HG02870 (cell line): Measurements from ENCODE around the gene RPL5.
"Not testable (repeated sequence)": the region's sequence is repeated elsewhere in the genome, so short reads cannot be mapped to it uniquely, and the experiment has no call there.

Experiments
- ATAC-seq: cut with Tn5 transposase; IDR thresholded peaks from one replicate; pipeline ENCODE4 v1.9.1; 2021; ENCODE audit warnings: mild to moderate bottlenecking, moderate library complexity; ENCODE audit not compliant: unreplicated experiment

The RPL5 gene

DNA sequence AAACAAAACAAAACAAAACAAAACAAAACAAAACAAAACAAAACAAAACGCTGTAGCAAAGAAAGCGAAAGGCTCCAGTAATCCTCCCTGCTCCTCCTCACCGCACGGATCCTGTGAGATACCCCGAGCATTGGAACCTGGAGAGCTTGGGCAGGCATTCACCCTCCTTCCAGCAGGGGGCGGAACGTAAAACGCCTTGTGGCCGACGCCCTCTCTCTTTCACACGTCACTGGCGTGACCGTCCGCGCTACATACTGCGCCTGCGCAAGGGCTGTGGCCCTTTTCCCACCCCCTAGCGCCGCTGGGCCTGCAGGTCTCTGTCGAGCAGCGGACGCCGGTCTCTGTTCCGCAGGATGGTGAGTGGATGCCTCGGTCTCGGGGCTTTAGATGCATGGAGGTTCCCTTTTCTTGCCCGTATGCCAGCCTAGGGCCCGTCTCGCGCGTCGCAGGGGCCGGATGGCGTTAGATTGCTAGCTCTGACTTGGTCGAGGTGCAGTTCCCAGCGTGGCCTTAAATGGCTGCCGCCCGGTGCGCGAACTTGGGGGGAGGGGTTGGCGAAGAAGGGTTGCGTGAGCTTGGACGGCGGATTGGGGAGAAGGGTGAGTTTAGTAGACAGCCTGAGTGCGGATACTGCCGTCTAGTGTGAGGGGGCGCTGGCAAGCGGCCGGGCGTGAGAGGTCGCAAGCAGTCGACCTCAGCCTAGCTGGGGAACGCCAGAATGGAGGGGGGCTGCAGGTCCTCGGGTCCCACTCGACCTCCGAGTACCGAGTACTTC lies at the start of gene RPL5:
TSS of gene RPL5 (plus strand) at position 279 of the 775 bp plus-strand sequence. CDS start at position 354, 75 bp downstream.
- ATAC-seq, result peak; percentile 87

DNA sequence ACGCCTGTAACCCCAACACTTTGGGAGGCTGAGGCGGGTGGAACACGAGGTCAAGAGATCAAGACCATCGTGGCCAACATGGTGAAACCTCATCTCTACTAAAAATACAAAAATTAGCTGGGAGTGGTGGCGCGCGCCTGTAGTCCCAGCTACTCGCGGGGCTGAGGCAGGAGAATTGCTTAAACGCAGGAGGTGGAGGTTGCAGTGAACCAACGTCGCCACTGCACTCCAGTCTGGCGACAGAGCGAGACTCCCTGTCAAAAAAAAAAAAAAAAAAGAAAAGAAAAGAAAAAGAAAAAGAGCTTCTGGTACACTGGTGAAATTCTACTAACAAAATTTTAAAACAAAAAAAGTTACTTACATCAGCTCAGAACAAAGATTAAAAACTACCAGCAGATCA lies 48.3 kb upstream of the RPL5 start:
- not testable (repeated sequence) for ATAC-seq

DNA sequence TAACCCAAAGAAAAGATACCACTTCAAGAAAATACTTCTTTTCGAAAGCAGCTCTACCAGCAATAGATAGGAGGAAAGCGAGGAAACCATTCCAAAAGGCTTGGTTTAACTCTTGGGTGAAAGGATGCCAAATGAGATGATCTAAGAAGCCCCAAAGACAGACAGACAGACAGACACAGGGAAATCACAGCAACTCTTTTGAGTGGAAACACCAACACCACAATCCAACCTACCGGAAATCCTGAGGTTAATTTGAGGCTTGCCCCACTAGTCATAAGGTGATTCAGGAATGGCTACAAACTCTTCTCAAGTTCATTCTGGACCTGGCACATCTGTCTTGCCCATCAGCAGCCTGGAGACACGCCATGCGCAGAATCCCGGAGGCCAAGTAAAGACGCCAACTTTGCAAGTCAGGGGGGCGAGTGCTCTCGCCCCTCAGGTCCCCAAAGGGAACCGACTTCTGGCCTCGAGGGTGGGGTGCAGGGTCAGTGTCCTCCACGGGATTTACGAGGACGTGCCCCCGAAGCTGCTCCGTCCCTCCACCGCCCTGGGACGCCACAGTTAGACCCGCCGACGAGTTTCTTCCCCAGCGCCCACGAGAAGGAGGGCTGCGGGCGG lies 47.7 kb upstream of the RPL5 start:
- no peak for ATAC-seq

DNA sequence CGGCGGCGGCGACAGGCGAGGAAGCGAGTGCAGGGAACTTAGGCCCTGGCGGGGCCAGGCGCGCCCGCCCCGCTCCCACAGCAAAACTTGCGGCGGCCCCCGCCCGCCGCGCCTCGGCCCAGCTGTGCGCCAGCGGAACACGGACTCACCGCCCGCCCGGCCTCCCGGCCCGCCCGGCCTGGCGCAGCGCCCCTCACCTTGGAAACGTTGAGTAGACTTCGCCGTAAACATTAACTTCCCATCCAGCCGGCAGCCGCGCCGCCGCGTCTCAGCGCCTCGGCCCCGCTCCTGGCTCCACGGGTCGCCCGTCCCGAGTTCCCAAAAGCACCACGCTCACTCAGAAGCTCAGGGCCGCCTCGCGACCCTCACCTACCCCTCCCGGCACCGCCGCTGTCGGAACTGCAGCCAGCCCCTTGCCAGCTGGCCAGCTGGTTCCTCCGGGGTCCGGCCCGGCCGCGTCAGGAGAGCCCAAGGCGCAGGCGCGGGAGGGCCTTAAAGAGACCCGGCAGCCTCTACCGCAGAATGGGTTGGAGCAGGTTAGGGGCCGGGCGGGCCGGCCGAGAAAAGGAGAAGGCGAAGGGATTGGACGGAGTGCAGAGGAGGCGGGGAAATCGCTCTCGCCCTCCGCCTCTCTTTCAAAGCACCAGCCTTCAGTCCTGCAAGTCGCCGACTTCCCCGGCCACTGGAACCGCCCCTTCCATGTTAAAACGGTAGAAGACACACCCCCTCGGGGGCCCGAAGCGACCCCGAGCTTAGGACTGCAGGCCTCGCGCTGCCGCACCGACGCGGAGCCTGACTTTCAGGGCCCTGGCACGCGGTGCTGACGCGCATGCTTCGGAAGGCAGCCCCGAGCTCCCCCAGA lies 47.0 kb upstream of the RPL5 start, which contains the start of gene EVI5:
TSS of gene EVI5 (minus strand) at position 470 of the 862 bp plus-strand sequence. CDS start 48,562 bp downstream, outside the sequence.
- peak; percentile 95 for ATAC-seq

DNA sequence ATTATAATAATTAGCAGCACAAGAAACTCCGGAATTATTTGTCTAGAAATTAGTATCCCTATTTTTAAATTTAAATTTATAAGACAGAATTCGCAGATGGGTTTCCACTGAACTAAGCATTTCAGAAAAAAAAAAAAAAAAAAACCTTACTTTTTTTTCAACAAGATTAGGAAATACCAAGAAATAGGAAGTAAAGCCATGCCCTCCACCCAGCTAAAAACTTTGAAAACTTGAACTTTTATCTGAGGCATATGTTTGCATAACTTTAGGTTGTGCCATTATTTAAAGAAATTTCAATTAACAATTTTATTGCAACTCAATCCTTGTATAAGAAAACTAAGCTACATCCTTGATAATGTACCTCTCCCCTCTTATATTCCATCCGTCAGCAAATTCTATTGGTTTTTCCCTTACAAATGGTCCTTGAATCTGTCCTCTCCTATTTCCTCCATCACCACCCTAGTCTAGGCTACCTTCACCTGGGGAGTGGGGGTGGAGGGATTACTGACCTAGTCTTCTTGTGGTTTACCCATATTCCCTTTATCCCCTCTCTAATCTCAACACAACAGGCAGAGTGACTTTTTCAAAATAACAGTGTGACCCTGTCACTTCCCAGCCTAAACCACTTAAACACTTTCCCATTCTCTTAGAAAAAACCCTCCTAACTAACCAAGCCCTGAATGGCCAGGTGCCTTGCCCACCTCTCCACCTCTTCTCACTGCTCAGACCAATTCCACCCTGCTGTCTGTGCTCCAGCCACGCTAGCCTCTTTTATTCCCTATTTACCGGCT lies 45.5 kb upstream of the RPL5 start:
- no peak for ATAC-seq

DNA sequence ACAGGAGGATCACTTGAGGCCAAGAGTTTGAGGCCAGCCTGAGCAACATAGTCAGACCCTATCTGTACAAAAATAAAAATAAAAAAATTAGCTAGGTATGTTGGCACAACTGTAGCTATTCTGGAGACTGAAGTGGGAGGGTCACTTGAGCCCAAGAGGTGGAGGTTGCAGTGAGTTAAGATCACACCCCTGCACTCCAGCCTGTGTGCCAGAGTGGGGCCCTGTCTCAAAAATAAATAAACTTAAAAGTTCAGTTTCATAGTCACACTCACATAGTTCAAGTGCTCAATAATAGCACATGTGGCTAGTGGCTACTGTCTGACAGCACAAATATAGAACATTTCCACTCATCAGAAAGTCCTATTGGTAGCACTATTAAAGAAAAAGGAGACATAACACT lies 41.8 kb upstream of the RPL5 start:
- ATAC-seq, result no peak

DNA sequence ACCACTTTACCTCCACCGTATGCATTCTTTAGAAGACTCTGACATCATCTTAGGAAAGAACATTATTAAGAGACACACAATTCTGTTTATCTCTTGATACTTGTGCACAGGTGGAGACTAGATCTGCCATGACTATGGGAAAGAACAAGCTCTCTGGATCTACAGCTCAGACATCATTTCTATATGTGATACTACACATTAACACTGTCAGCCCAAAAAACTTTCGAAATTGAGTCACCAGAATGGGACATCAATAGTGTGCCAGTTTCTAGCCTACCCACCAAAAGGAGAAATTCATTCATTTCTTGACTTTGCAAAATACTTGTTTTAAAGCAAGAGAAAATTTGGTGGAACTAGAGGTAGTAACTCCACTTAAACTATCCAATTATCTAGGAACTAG lies 41.0 kb upstream of the RPL5 start:
- no peak for ATAC-seq

DNA sequence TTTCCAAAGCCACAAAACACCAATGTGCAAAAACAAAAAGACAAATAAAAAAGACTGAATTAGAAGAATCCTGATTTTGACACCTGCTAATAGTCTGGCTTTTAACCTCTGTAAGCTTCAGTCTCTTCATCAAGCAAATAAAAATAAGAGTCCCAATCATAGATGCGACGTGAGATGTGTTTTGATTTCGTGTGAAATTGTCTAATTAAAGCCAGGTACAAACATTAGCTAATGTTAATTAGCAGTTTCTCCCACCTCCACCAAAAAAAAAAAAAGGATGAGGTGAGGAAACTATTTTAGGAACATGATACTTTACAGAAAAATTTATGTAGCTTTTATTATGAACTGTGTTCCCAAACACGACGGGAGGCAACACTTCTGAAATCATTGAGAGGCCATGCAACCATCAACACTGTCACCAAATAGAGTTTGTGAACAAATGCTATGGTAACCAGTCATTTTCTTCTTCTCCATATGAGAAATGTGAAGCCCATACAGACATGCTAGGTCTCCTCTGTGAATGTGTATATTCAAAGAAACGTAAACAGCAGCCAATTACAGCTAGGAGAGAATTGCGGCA lies 40.3 kb upstream of the RPL5 start:
- no peak for ATAC-seq

DNA sequence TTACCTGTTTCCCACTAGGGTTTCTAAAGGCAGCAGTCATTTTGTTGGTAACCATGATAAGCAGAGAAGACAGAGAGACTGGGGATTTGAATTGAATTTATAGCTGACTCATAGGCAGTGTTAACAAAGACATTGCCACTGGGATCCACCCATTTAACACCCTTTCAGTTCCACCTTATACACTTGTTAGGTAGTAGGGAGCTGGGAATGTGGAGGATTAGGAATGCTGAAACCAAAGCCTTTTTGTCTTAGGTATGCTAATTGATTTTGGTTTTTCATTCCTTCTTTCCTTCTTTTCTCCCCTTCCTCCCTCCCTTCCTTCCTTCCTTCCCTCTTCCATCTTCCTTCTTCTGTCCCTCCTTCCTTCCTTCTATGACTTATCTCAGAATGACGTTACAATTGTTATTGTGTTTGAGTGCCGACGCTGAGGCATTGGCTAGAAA lies 39.5 kb upstream of the RPL5 start:
- ATAC-seq, result no peak

DNA sequence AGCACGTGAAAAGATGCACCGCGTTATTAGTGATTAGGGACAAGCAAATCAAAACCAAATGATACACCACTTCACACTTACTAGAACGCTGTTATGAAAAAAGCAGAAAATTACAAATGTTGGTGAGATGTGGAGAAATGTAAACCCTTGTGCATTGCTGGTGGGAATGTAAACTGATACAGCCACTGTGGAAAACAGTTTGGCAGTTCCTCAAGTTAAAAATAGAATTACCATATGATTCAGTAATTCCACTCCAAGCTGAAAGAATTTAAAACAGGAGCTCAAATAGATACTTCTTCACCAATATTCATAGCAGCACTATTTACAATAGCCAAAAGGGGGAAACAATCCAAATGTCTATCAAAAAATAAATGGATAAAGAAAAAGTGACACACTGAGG lies 36.7 kb upstream of the RPL5 start:
- no peak for ATAC-seq

DNA sequence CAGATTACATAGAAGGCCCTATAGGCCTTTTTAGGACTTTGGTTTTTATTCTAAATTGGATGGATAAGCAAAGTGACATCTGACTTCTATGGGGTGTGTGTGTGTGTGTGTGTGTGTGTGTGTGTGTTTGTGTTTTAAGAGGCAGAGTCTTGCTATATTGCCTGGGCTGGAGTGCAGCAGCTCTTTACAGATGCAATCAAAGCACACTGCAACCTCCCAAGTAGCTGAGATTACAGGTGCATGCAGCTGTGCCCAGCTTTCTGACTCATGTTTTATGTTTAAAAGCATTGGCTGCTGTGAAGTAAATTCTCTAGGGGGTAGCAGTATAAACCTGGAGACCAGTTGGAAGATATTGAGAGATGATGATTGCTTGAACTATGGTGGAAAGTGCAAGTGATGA lies 34.5 kb upstream of the RPL5 start:
- ATAC-seq, result no peak

DNA sequence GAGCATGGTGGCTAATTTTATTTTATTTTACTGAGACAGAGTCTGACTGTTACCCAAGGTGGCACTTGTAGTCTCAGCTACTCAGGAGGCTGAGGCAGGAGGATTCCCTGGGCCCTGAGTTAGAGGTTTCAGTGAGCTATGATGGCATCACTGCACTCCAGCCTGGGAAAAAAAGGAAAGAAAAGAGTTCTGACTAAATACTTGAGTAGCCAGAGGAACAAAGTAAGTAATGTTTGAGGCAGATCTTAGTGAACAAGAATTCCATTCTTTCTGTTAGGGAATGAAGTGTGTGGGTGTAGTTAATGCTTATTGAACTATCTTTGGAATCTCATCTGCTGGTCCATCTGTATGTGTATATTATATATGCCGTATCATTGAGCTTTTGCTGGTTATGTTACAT lies 33.9 kb upstream of the RPL5 start:
- no peak for ATAC-seq

DNA sequence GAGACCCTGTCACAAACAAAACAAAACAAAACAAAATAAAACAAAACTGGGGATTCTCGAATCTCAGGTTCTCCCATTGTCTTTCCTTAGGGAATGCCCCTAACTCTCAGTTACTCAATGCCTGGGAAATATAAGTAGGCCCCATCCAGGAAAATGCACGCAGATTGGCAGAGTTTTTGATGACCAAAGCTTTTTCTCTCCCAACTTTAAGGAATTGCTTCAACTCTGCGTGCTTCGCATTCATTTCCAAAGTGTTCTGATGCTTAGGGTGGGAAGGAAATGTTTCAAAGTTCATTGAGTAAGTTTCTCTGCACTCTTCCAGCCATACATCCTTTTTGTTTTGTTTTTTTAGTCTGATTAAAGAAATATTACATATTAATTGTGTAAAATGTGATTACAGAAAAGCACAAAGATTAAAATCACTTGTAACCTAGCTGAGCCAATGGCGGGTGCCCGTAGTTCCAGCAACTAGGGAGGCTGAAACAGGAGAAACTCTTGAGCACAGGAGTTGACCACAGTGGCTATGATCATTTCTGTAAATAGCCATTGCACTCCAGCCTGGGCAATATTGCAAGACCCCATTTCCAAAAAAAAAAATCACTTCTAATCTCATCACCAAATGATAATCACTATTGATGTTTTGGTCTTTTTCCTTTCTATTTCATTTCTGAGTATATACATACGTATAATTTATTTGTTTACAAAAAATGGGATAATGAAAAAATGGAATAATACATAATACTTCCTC lies 28.5 kb upstream of the RPL5 start:
- no peak for ATAC-seq

DNA sequence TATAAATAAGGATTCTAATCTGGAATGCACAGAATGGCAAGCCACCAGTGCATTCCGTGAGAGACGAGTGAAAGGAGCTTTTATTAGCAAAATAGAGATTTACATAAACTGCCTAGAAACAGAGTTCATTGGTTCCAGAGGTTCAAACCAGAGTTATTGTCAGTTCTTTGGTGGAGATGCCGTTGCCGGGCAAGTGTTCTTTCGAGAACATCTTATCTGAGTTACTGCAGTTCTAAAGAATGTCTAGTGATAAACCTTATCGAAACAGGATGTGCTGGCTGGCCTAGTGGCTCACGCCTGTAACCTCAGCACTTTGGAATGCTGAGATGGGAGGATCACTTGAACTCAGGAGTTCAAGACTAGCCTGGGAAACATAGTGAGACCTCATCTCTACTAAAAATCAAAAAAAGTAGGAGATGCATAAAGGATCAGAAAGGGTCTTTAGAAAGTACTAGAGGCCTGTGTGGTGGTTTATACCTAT lies 27.1 kb upstream of the RPL5 start:
- no peak for ATAC-seq

DNA sequence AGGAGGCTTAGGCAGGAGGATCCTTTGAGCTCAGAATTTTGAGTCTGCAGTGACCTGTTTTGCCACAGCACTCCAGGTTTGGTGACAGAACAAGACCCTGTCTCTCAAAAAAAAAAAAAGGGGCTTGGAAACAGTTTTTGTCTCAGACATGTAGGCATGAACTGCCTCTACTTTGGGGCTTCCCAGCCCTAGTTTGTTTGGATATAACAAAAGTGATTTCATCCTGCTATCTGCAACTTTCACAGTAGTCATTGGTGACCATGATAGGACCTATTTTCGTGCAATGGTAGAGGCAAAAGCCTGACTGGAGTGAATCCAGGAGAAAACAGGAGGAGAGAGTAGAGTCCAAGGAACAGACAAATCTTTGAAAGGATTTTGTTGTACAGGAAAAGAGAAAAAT lies 26.6 kb upstream of the RPL5 start:
- no peak for ATAC-seq

DNA sequence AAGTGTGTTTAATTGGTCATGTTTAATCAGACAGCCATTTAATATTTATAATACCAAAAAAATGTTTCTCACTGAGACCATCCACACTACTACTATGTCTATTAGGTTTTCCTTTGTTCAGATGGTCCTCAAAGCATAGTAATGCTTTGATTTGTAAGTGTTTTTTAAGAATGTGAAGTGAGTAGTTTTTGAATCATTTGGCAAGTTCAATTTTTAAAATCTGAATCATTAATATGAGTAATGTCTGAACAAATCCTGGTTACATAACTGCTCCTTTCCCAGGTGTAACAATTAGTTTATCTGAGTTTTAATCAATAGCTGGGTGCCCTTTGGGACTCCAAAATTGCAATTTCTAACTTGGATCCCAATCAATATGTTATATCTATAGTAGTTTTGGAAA lies 23.5 kb upstream of the RPL5 start:
- no peak for ATAC-seq

DNA sequence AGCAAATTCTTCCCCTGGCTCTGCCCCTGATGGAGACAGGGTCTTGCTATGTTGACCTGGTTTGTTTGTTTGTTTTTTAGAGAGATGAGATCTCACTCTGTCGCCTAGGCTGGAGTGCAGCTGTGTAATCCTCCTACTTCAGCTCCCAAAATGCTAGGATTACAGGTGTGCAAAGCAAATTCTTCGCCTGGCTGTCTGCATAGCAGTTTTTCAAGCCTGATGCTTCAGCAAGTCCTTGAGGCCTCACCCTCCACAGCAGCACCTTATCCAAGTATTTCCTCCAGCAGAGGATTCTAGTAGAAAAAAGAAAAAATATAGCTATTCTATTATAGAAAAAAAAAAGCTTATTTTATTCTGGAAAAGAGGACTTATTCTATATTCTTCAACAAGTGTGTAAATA lies 15.1 kb upstream of the RPL5 start:
- ATAC-seq, result no peak

DNA sequence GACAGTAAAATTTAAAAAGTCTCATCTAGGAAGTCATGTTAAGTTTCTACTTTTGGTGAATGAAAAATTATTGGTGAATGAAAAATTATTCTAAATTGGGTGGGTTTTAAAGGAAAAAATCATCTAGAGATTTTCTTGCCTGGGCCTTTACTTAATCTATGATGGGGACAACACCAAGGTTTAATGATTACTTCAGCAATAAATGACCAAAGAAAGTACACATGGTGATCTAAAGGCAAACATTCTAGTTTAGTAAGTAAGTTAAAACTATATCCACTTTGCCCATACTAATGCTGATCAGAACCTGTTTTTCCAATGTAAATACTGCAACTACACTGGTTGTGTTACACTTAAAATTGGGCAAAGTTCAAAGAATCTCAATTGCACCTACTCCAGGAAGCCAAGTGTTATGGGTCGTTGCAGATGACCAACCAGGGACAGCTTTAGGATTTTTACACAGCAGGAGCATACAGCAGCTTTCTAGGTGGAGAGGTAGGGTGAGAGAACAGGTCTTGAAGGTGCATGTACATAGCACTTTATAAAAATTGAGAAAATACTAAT lies 14.6 kb upstream of the RPL5 start:
- no peak for ATAC-seq
